ENCODE measurements around the gene GALNS. TPM values are rescaled to one million over a fixed set of nuclear protein-coding genes. Genes with fewer than 3 reads are reported as not detected.

Gene GALNS
- total RNA-seq, 1 experiment from 2014 or later: 29.5 TPM

- ChIA-PET CTCF (interaction anchor here (0.6 to 10.5 kb wide), 11 partner anchors 9 to 347 kb away, joined by 3 to 117 read pairs (median 8); partner anchors contain the start of gene APRT), POLR2A (interaction anchor here (0.5 to 1.1 kb wide), 3 partner anchors 16 to 108 kb away, joined by 3 to 4 read pairs (median 3); no protein-coding TSS in a partner anchor)
- DNase-seq (ENCODE audit: low spot score): peak; percentile 53
- Mint-ChIP-seq H3K27ac (no peak within 1 kb of the TSS), H3K27me3 (ENCODE audit: low read depth) (0 out of 2 replicates have a peak, but pooled peaks cover 3% of the 10 kb centered on the region), H3K9me3 (no peaks in the 10 kb centered on the region), H3K4me3 (peak within 1 kb of the TSS; percentile 73), H3K4me1 (peaks cover 16% of the 10 kb centered on the region), H3K36me3 (no peaks in the 10 kb centered on the region)
- peak; percentile 40 for ATAC-seq
- TF ChIP-seq ZNF423 (CRISPR knock-in tag; IDR thresholded peaks at IDR 0.05) (peak; percentile 63), GABPB1 (CRISPR knock-in tag; IDR thresholded peaks at IDR 0.05) (peak; percentile 57; the same call in 1 of the 2 replicates), RELA (CRISPR knock-in tag; IDR thresholded peaks at IDR 0.05; ENCODE audit: borderline replicate concordance) (0 out of 2 replicates have a peak, but pooled peaks have one; percentile 21), FOXP1 (CRISPR knock-in tag; IDR thresholded peaks at IDR 0.05; ENCODE audit: borderline replicate concordance) (no peak), HMGXB4 (CRISPR knock-in tag; IDR thresholded peaks at IDR 0.05) (peak; percentile 95), NR2C2 (CRISPR knock-in tag; IDR thresholded peaks at IDR 0.05) (no peak), MAX (CRISPR knock-in tag; IDR thresholded peaks at IDR 0.05) (peak; percentile 56; the same call in 1 of the 2 replicates), PRRX2 (CRISPR knock-in tag; IDR thresholded peaks at IDR 0.05) (0 out of 2 replicates have a peak, but pooled peaks have one; percentile 22), PREB (CRISPR knock-in tag; IDR thresholded peaks at IDR 0.05; ENCODE audit: borderline replicate concordance) (0 out of 2 replicates have a peak, but pooled peaks have one; percentile 28), E2F5 (CRISPR knock-in tag; IDR thresholded peaks at IDR 0.05) (peak; percentile 27; the same call in 1 of the 2 replicates), MYBL2 (CRISPR knock-in tag; IDR thresholded peaks at IDR 0.05) (peak; percentile 25; the same call in 1 of the 2 replicates), ZNF219 (CRISPR knock-in tag; IDR thresholded peaks at IDR 0.05; ENCODE audit: borderline replicate concordance) (0 out of 2 replicates have a peak, but pooled peaks have one; percentile 70), NR3C1 (CRISPR knock-in tag; conservative IDR thresholded peaks at IDR 0.05; ENCODE audit: low read depth) (no peak), IRF1 (CRISPR knock-in tag; IDR thresholded peaks at IDR 0.05) (0 out of 2 replicates have a peak, but pooled peaks have one; percentile 40), ESRRA (CRISPR knock-in tag; IDR thresholded peaks at IDR 0.05; ENCODE audit: borderline replicate concordance) (peak; percentile 6; the same call in 1 of the 2 replicates), ZNF317 (CRISPR knock-in tag; IDR thresholded peaks at IDR 0.05; ENCODE audit: borderline replicate concordance, low read depth) (no peak), SP1 (CRISPR knock-in tag; conservative IDR thresholded peaks at IDR 0.05) (peak; percentile 20; the same call in 1 of the 2 replicates), ETV6 (CRISPR knock-in tag; IDR thresholded peaks at IDR 0.05) (peak; percentile 33; the same call in 1 of the 2 replicates), ZBTB43 (CRISPR knock-in tag; IDR thresholded peaks at IDR 0.05) (0 out of 2 replicates have a peak, but pooled peaks have one; percentile 19), FOXP4 (CRISPR knock-in tag; IDR thresholded peaks at IDR 0.05) (0 out of 2 replicates have a peak, but pooled peaks have one; percentile 51), RORB (CRISPR knock-in tag; IDR thresholded peaks at IDR 0.05) (no peak), CREM (CRISPR knock-in tag; IDR thresholded peaks at IDR 0.05) (no peak), ELF4 (CRISPR knock-in tag; IDR thresholded peaks at IDR 0.05; ENCODE audit: low read depth) (0 out of 2 replicates have a peak, but pooled peaks have one; percentile 21)
Observed at GRCh38 chr16:88785106-88785924, 71.4 kb downstream of the GALNS start, which contains the start of gene PIEZO1. Gene PIEZO1, minus strand, starts transcription at chr16:88785220. Its CDS starts 256 bp downstream, at chr16:88784964.
